WTC11 (cell line): Measurements from ENCODE around the gene YLPM1. TPM values are rescaled to one million over a fixed set of nuclear protein-coding genes. Genes with fewer than 3 reads are reported as not detected.
A peak's percentile ranks its signal among the peaks of the same experiment; 100 is the strongest.

ENCODE experiments used
- ATAC-seq: fragments of 200-7000 bp; cut with Tn5 transposase; 2 replicates; pipeline ENCODE4 v1.10.0; 2021; ENCODE audit warnings: mild to moderate bottlenecking, moderate library complexity
- CTCF ChIA-PET: fragments of 300-600 bp; sonication (Branson Sonifier 250); formaldehyde crosslinking; loops from one replicate; lab custom pipeline; 2021; ENCODE audit warnings: antibody characterized with exemption; lab: Charles Lee
- POLR2A ChIA-PET: fragments of 350-600 bp; sonication (Branson Sonifier 250); formaldehyde crosslinking; loops from one replicate; lab custom pipeline; 2021; ENCODE audit warnings: antibody characterized with exemption; lab: Charles Lee
- DNase-seq: peaks from one replicate; pipeline ENCODE4 v3.0.0; 2021; ENCODE audit warnings: low spot score
- H3K27ac Mint-ChIP-seq: 2 replicates; pipeline ENCODE4 v1.8.0; 2021; ENCODE audit warnings: mixed read lengths
- H3K27me3 Mint-ChIP-seq: 2 replicates; pipeline ENCODE4 v1.8.0; 2021; ENCODE audit warnings: low read depth, mild to moderate bottlenecking, moderate library complexity, mixed read lengths
- H3K36me3 Mint-ChIP-seq: 2 replicates; pipeline ENCODE4 v1.8.0; 2021; ENCODE audit warnings: mixed read lengths
- H3K4me1 Mint-ChIP-seq: 2 replicates; pipeline ENCODE4 v1.8.0; 2022; ENCODE audit warnings: mixed read lengths
- H3K4me3 Mint-ChIP-seq: 2 replicates; pipeline ENCODE4 v1.8.0; 2021; ENCODE audit warnings: mild to moderate bottlenecking, moderate library complexity, mixed read lengths
- H3K9me3 Mint-ChIP-seq: 2 replicates; pipeline ENCODE4 v1.8.0; 2021; ENCODE audit warnings: mixed read lengths
- CBFB ChIP-seq: sonication (generic); formaldehyde crosslinking; IDR thresholded peaks from 2 replicates; pipeline ENCODE4 v1.8.1; 2022; ENCODE audit warnings: mild to moderate bottlenecking, low read depth, missing genetic modification reagents
- EMX1 ChIP-seq: fragments of 250-450 bp; sonication (Bioruptor Pico); IDR thresholded peaks from 2 replicates; pipeline ENCODE4 v1.8.0; 2021; ENCODE audit warnings: mild to moderate bottlenecking
- GABPB1 ChIP-seq: sonication (generic); formaldehyde crosslinking; IDR thresholded peaks from 2 replicates; pipeline ENCODE4 v1.8.1; 2023; ENCODE audit warnings: mild to moderate bottlenecking, missing genetic modification reagents
- GRHL2 ChIP-seq: fragments of 250-450 bp; sonication (Bioruptor Pico); IDR thresholded peaks from 2 replicates; pipeline ENCODE4 v1.8.0; 2022; ENCODE audit warnings: mild to moderate bottlenecking, moderate library complexity; ENCODE audit not compliant: insufficient replicate concordance, severe bottlenecking
- GTF2I ChIP-seq: fragments of 250-450 bp; sonication (Bioruptor Pico); conservative IDR thresholded peaks from 2 replicates; pipeline ENCODE4 v1.4.0; 2021; ENCODE audit warnings: mild to moderate bottlenecking
- MYBL2 ChIP-seq: sonication (generic); formaldehyde crosslinking; IDR thresholded peaks from 2 replicates; pipeline ENCODE4 v1.8.1; 2023; ENCODE audit warnings: mild to moderate bottlenecking, moderate library complexity, missing genetic modification reagents
- NFATC4 ChIP-seq: fragments of 250-450 bp; sonication (Bioruptor Pico); IDR thresholded peaks from 2 replicates; pipeline ENCODE4 v1.9.0; 2021; ENCODE audit warnings: mild to moderate bottlenecking
- NFE2L1 ChIP-seq: sonication (generic); formaldehyde crosslinking; IDR thresholded peaks from 2 replicates; pipeline ENCODE4 v1.8.1; 2023; ENCODE audit warnings: missing genetic modification reagents
- NR1H2 ChIP-seq: sonication (generic); formaldehyde crosslinking; IDR thresholded peaks from 2 replicates; pipeline ENCODE4 v1.9.0; 2021; ENCODE audit warnings: mild to moderate bottlenecking, moderate library complexity, missing genetic modification reagents
- RELA ChIP-seq: sonication (generic); formaldehyde crosslinking; IDR thresholded peaks from 2 replicates; pipeline ENCODE4 v1.8.1; 2022; ENCODE audit warnings: missing genetic modification reagents, mild to moderate bottlenecking, borderline replicate concordance
- TP53 ChIP-seq: sonication (generic); formaldehyde crosslinking; IDR thresholded peaks from 2 replicates; pipeline ENCODE4 v1.8.1; 2023; ENCODE audit warnings: mild to moderate bottlenecking, missing genetic modification reagents
- USF1 ChIP-seq: sonication (generic); formaldehyde crosslinking; IDR thresholded peaks from 2 replicates; pipeline ENCODE4 v1.8.0; 2022; ENCODE audit warnings: mild to moderate bottlenecking, missing genetic modification reagents
- ZNF138 ChIP-seq: sonication (generic); formaldehyde crosslinking; conservative IDR thresholded peaks from 2 replicates; pipeline ENCODE4 v1.8.1; 2022; ENCODE audit warnings: mild to moderate bottlenecking, moderate library complexity, missing genetic modification reagents
- ZNF317 ChIP-seq: sonication (generic); formaldehyde crosslinking; IDR thresholded peaks from 2 replicates; pipeline ENCODE4 v1.8.1; 2023; ENCODE audit warnings: low read depth, mild to moderate bottlenecking, moderate library complexity, missing genetic modification reagents, borderline replicate concordance
- ZNF671 ChIP-seq: fragments of 250-450 bp; sonication (Bioruptor Pico); IDR thresholded peaks from 2 replicates; pipeline ENCODE4 v1.8.0; 2021; ENCODE audit warnings: mild to moderate bottlenecking
- total RNA-seq: library from RNA; stranded (reverse); gene quantifications from 3 replicates; pipeline ENCODE4 v1.2.3, GENCODE V29; 2021
- TF ChIP-seq, protein P1 (sequence below): sonication (generic); formaldehyde crosslinking; IDR thresholded peaks from 2 replicates; pipeline ENCODE4 v1.8.0; 2022; ENCODE audit warnings: mild to moderate bottlenecking, missing genetic modification reagents
- TF ChIP-seq, protein P2 (sequence below): sonication (generic); formaldehyde crosslinking; IDR thresholded peaks from 2 replicates; pipeline ENCODE4 v1.8.0; 2023; ENCODE audit warnings: mild to moderate bottlenecking, missing genetic modification reagents
- TF ChIP-seq, protein P3 (sequence below): fragments of 250-450 bp; sonication (Bioruptor Pico); IDR thresholded peaks from 2 replicates; pipeline ENCODE4 v1.9.0; 2021; ENCODE audit warnings: mild to moderate bottlenecking, borderline replicate concordance

Gene YLPM1
- total RNA-seq, 1 experiment from 2014 or later: 66.6 TPM

DNA sequence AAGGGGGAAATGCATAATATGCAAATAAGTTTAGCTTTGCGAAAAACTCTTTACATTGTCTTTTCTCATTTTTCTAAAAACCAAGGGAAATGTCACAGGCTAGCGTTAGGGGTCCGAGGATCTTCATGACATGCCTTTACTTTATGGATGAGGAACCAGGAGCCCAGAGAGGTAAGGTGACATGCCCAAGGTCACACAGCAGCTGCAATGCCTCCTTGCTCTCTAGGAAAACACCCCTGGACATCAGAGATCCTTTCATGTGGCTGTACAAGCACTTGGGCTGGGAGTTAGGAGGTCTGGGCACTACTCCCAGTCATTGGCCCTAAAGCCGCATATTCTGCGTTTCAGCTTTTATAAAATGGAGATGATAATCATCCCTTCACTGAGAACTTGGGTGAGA, 112.1 kb downstream of the YLPM1 start:
- H3K4me3 Mint-ChIP-seq: no peak overlapping the region
- no peak for TF ChIP-seq TP53
- TF ChIP-seq MYBL2 (CRISPR knock-in tag): no peak
- TF ChIP-seq GTF2I (CRISPR knock-in tag): no peak
- no peak for TF ChIP-seq EMX1 (CRISPR knock-in tag)
- TF ChIP-seq USF1 (CRISPR knock-in tag): no peak
- TF ChIP-seq, protein P1, sequence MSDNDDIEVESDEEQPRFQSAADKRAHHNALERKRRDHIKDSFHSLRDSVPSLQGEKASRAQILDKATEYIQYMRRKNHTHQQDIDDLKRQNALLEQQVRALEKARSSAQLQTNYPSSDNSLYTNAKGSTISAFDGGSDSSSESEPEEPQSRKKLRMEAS: no peak
- TF ChIP-seq ZNF138 (CRISPR knock-in tag): no peak
- TF ChIP-seq, protein P2, sequence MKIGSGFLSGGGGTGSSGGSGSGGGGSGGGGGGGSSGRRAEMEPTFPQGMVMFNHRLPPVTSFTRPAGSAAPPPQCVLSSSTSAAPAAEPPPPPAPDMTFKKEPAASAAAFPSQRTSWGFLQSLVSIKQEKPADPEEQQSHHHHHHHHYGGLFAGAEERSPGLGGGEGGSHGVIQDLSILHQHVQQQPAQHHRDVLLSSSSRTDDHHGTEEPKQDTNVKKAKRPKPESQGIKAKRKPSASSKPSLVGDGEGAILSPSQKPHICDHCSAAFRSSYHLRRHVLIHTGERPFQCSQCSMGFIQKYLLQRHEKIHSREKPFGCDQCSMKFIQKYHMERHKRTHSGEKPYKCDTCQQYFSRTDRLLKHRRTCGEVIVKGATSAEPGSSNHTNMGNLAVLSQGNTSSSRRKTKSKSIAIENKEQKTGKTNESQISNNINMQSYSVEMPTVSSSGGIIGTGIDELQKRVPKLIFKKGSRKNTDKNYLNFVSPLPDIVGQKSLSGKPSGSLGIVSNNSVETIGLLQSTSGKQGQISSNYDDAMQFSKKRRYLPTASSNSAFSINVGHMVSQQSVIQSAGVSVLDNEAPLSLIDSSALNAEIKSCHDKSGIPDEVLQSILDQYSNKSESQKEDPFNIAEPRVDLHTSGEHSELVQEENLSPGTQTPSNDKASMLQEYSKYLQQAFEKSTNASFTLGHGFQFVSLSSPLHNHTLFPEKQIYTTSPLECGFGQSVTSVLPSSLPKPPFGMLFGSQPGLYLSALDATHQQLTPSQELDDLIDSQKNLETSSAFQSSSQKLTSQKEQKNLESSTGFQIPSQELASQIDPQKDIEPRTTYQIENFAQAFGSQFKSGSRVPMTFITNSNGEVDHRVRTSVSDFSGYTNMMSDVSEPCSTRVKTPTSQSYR (CRISPR knock-in tag): no peak
- no peak for TF ChIP-seq RELA (CRISPR knock-in tag)
- no peak for TF ChIP-seq ZNF317 (CRISPR knock-in tag)
- no peak for TF ChIP-seq NFE2L1 (CRISPR knock-in tag)
- TF ChIP-seq GABPB1 (CRISPR knock-in tag): no peak
- TF ChIP-seq, protein P3, sequence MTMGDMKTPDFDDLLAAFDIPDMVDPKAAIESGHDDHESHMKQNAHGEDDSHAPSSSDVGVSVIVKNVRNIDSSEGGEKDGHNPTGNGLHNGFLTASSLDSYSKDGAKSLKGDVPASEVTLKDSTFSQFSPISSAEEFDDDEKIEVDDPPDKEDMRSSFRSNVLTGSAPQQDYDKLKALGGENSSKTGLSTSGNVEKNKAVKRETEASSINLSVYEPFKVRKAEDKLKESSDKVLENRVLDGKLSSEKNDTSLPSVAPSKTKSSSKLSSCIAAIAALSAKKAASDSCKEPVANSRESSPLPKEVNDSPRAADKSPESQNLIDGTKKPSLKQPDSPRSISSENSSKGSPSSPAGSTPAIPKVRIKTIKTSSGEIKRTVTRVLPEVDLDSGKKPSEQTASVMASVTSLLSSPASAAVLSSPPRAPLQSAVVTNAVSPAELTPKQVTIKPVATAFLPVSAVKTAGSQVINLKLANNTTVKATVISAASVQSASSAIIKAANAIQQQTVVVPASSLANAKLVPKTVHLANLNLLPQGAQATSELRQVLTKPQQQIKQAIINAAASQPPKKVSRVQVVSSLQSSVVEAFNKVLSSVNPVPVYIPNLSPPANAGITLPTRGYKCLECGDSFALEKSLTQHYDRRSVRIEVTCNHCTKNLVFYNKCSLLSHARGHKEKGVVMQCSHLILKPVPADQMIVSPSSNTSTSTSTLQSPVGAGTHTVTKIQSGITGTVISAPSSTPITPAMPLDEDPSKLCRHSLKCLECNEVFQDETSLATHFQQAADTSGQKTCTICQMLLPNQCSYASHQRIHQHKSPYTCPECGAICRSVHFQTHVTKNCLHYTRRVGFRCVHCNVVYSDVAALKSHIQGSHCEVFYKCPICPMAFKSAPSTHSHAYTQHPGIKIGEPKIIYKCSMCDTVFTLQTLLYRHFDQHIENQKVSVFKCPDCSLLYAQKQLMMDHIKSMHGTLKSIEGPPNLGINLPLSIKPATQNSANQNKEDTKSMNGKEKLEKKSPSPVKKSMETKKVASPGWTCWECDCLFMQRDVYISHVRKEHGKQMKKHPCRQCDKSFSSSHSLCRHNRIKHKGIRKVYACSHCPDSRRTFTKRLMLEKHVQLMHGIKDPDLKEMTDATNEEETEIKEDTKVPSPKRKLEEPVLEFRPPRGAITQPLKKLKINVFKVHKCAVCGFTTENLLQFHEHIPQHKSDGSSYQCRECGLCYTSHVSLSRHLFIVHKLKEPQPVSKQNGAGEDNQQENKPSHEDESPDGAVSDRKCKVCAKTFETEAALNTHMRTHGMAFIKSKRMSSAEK: no peak
- TF ChIP-seq GRHL2 (CRISPR knock-in tag): no peak
- no peaks in the 10 kb centered on the region for H3K36me3 Mint-ChIP-seq
- no peak overlapping the region for H3K27ac Mint-ChIP-seq
- ChIA-PET CTCF (interaction anchor here (9.6 kb wide), 1 partner anchor 15 kb away, joined by 133 read pairs; no protein-coding TSS in a partner anchor), POLR2A (no interaction called here)
- H3K4me1 Mint-ChIP-seq: peaks cover 10% of the 10 kb centered on the region
- H3K27me3 Mint-ChIP-seq: no peaks in the 10 kb centered on the region
- no peaks in the 10 kb centered on the region for H3K9me3 Mint-ChIP-seq
- DNase-seq (no peak), ATAC-seq (no peak)

GRCh38 chr14:74875941-74876913, 113.1 kb downstream of the YLPM1 start, which contains the start of gene PROX2:
TSS of gene PROX2 (minus strand) at chr14:74876145. CDS start at chr14:74863834, 12,311 bp downstream.
- peak; percentile 71 for ATAC-seq
- no peak for TF ChIP-seq CBFB (CRISPR knock-in tag)
- TF ChIP-seq NR1H2 (CRISPR knock-in tag): no peak
- no peak for TF ChIP-seq NFATC4
- TF ChIP-seq ZNF671: no peak
- TF ChIP-seq, protein P3: no peak
- TF ChIP-seq, all 79 proteins: peak for 0
- Mint-ChIP-seq H3K27ac (no peak within 1 kb of the TSS), H3K4me3 (no peak within 1 kb of the TSS), H3K27me3 (no peaks in the 10 kb centered on the region), H3K9me3 (no peaks in the 10 kb centered on the region), H3K36me3 (no peaks in the 10 kb centered on the region), H3K4me1 (peaks cover 16% of the 10 kb centered on the region)
- peak; percentile 28 for DNase-seq
- POLR2A ChIA-PET: interaction anchor here (0.6 to 1.3 kb wide), 2 partner anchors 30 to 783 kb away, joined by 3 read pairs; no protein-coding TSS in a partner anchor
- CTCF ChIA-PET: interaction anchor here (0.7 to 9.6 kb wide), 9 partner anchors 10 to 383 kb away, joined by 3 to 133 read pairs (median 4); no protein-coding TSS in a partner anchor
